Smooth muscle cell (in vitro differentiated cells): ENCODE results near the gene CABLES1. TPM values are rescaled to one million over a fixed set of nuclear protein-coding genes. Genes with fewer than 3 reads are reported as not detected.

Experiments used
- DNase-seq: peaks from one replicate; lab custom pipeline; 2025; ENCODE audit not compliant: unreplicated experiment; lab: John Stamatoyannopoulos, UW
- H2AFZ ChIP-seq: fragments of 200-600 bp; sonication (generic); 2 replicates; pipeline ENCODE4 v1.6.0; 2016; ENCODE audit warnings: antibody characterized with exemption, low read depth, mild to moderate bottlenecking
- H3F3A ChIP-seq: fragments of 200-600 bp; sonication (generic); 2 replicates; pipeline ENCODE4 v1.6.0; 2017; ENCODE audit warnings: antibody characterized with exemption, low read depth
- H3K27ac ChIP-seq: fragments of 200-600 bp; sonication (generic); 2 replicates; pipeline ENCODE4 v1.5.1; 2016; ENCODE audit warnings: low read depth, mild to moderate bottlenecking
- H3K27me3 ChIP-seq: fragments of 200-600 bp; sonication (generic); 2 replicates; pipeline ENCODE4 v1.6.1; 2016; ENCODE audit warnings: low read depth, mild to moderate bottlenecking
- H3K36me3 ChIP-seq: fragments of 200-600 bp; sonication (generic); 2 replicates; pipeline ENCODE4 v1.5.1; 2016; ENCODE audit warnings: low read depth
- H3K4me1 ChIP-seq: fragments of 200-600 bp; sonication (generic); 2 replicates; pipeline ENCODE4 v1.5.1; 2016; ENCODE audit warnings: low read depth
- H3K4me2 ChIP-seq: fragments of 200-600 bp; sonication (generic); 2 replicates; pipeline ENCODE4 v1.6.0; 2016; ENCODE audit warnings: mild to moderate bottlenecking
- H3K4me3 ChIP-seq: fragments of 200-600 bp; sonication (generic); 2 replicates; pipeline ENCODE4 v1.5.1; 2016; ENCODE audit warnings: mild to moderate bottlenecking
- H3K79me2 ChIP-seq: fragments of 200-600 bp; sonication (generic); 2 replicates; pipeline ENCODE4 v1.6.0; 2016; ENCODE audit warnings: low read depth, mild to moderate bottlenecking
- H3K9ac ChIP-seq: fragments of 200-600 bp; sonication (generic); 2 replicates; pipeline ENCODE4 v1.6.0; 2016; ENCODE audit warnings: low read depth
- H3K9me3 ChIP-seq: fragments of 200-600 bp; sonication (generic); replicated peaks from 2 replicates; pipeline ENCODE4 v1.5.1; 2016; ENCODE audit warnings: low read depth
- H4K20me1 ChIP-seq: fragments of 200-600 bp; sonication (generic); 2 replicates; pipeline ENCODE4 v1.6.0; 2016; ENCODE audit warnings: low read depth
- WGBS: methylation state at CpG from one replicate; pipeline ENCODE4 v1.1.7; 2016; ENCODE audit warnings: low lambda C conversion rate; 5-methylcytosine and 5-hydroxymethylcytosine counted together
- polyA plus RNA-seq: library from polyadenylated mRNA; unstranded; fragments of >200 nt; fragmentation: Nextera tagmentation; extraction: Ambion mirVana; gene quantifications from 2 replicates; pipeline ENCODE4 v1.2.1, GENCODE V29; 2016
- total RNA-seq: library from RNA; depleted of rRNA; stranded (reverse); fragments of >200 nt; gene quantifications from 2 replicates; pipeline ENCODE4 v1.2.3, GENCODE V29; 2014
- TF ChIP-seq, protein P1 (sequence below): fragments of 200-600 bp; sonication (generic); IDR thresholded peaks from 2 replicates; pipeline ENCODE4 v1.5.1; 2017; ENCODE audit warnings: borderline replicate concordance, mild to moderate bottlenecking, antibody characterized with exemption; ENCODE audit not compliant: insufficient read depth, poor library complexity, severe bottlenecking

CABLES1 gene
- total and polyA plus RNA-seq, 2 experiments from 2014 or later: 1.2 to 2.4 TPM

GRCh38 chr18:23204589-23205235, 69.4 kb downstream of the CABLES1 start:
- H3K9ac ChIP-seq: no peak overlapping the region
- H3K9me3 ChIP-seq: no peaks in the 10 kb centered on the region
- no peak overlapping the region for H3K4me2 ChIP-seq
- no peak overlapping the region for H3K4me3 ChIP-seq
- 94% methylated on average over 10 of the region's 10 CpGs for WGBS
- DNase-seq: no peak
- H3K27ac ChIP-seq: no peak overlapping the region
- H3K27me3 ChIP-seq: no peaks in the 10 kb centered on the region
- H3K4me1 ChIP-seq: no peaks in the 10 kb centered on the region
- H3K36me3 ChIP-seq: no peaks in the 10 kb centered on the region
- no peaks in the 10 kb centered on the region for H3F3A ChIP-seq
- TF ChIP-seq, protein P1, sequence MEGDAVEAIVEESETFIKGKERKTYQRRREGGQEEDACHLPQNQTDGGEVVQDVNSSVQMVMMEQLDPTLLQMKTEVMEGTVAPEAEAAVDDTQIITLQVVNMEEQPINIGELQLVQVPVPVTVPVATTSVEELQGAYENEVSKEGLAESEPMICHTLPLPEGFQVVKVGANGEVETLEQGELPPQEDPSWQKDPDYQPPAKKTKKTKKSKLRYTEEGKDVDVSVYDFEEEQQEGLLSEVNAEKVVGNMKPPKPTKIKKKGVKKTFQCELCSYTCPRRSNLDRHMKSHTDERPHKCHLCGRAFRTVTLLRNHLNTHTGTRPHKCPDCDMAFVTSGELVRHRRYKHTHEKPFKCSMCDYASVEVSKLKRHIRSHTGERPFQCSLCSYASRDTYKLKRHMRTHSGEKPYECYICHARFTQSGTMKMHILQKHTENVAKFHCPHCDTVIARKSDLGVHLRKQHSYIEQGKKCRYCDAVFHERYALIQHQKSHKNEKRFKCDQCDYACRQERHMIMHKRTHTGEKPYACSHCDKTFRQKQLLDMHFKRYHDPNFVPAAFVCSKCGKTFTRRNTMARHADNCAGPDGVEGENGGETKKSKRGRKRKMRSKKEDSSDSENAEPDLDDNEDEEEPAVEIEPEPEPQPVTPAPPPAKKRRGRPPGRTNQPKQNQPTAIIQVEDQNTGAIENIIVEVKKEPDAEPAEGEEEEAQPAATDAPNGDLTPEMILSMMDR: no peak
- H4K20me1 ChIP-seq: no peaks in the 10 kb centered on the region
- no peaks in the 10 kb centered on the region for H3K79me2 ChIP-seq
- no peak overlapping the region for H2AFZ ChIP-seq

DNA sequence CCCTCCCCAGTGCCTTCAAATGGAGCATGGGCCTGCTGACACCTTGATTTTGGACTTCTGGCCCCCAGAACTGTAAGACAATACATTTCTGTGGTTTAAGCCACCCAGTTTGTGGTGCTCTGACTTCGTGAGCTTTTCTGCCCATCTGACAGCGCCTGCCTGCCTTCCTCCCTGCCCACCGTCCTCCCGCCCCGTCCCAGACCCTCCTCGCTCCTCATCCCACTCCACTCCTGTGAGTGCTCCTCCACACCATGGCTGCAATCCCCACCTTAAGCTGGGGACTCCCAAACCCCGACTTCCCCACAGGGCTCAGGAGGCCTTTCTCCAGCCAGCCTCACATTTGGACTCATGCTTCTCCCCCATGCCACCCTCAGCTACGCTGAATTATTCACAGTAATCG, 70.7 kb downstream of the CABLES1 start:
- 99% methylated on average over 9 of the region's 9 CpGs for WGBS
- H3K4me2 ChIP-seq: no peak overlapping the region
- H3K36me3 ChIP-seq: no peaks in the 10 kb centered on the region
- H3F3A ChIP-seq: no peaks in the 10 kb centered on the region
- no peaks in the 10 kb centered on the region for H3K4me1 ChIP-seq
- H3K27ac ChIP-seq: no peak overlapping the region
- H2AFZ ChIP-seq: no peak overlapping the region
- no peaks in the 10 kb centered on the region for H3K27me3 ChIP-seq
- no peaks in the 10 kb centered on the region for H3K9me3 ChIP-seq
- H3K9ac ChIP-seq: no peak overlapping the region
- TF ChIP-seq, protein P1: no peak
- no peak for DNase-seq
- H3K79me2 ChIP-seq: no peaks in the 10 kb centered on the region
- H3K4me3 ChIP-seq: no peak overlapping the region
- no peaks in the 10 kb centered on the region for H4K20me1 ChIP-seq

DNA sequence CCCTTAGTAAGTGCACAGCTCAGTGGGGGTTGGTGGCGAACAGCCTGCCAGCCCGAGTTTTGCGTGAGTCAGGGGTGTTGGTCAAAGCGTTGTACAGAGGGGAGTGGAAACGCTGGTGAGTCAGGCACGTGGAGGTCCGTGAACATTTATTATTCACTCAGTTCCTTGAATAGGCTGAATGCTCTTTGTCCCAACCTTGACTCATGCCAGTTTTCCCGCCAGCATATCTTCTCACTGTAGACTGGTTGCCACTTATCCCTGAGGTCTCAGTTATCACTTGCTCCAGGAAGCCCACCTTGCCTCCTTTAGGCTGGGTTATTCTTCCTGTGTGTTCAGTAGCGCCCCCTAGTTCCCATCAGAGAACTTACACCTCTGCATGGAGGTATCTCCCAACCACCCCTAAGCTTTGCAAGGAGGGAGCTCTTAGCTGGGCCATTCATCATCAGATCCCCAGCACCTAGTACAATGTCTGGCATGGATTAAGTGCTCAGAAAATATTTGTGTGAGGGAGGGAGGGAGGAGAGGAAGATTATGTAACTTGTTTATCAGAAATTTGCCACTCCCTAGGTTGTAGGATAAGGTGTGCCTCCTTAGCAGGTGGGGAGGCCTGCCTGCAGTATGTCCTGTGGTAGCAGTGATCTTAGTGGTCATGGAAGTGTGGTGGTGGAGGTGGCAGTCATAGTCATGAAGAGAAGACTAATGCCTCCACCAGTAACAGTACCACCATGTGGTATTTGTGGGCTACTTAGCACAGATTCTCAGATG, 72.1 kb downstream of the CABLES1 start:
- H3K27me3 ChIP-seq: no peaks in the 10 kb centered on the region
- no peak overlapping the region for H2AFZ ChIP-seq
- H3K4me3 ChIP-seq: no peak overlapping the region
- H3F3A ChIP-seq: no peaks in the 10 kb centered on the region
- no peaks in the 10 kb centered on the region for H4K20me1 ChIP-seq
- H3K4me1 ChIP-seq: no peaks in the 10 kb centered on the region
- no peak overlapping the region for H3K4me2 ChIP-seq
- TF ChIP-seq, protein P1: peak; percentile 25
- H3K27ac ChIP-seq: no peak overlapping the region
- H3K9me3 ChIP-seq: no peaks in the 10 kb centered on the region
- WGBS: 78% methylated on average over 9 of the region's 9 CpGs
- DNase-seq: no peak
- no peaks in the 10 kb centered on the region for H3K36me3 ChIP-seq
- no peak overlapping the region for H3K9ac ChIP-seq
- no peaks in the 10 kb centered on the region for H3K79me2 ChIP-seq
